Loucy (cell line): Measurements from ENCODE around the gene EIF4G3.

ENCODE experiments used
- H2AFZ ChIP-seq: fragments of 200-600 bp; sonication (generic); 2 replicates; pipeline ENCODE4 v1.6.0; 2016; ENCODE audit warnings: antibody characterized with exemption, mild to moderate bottlenecking, low read length, moderate library complexity
- H3F3A ChIP-seq: fragments of 200-600 bp; 2 replicates; pipeline ENCODE4 v1.6.0; 2016; ENCODE audit warnings: antibody characterized with exemption, low read depth, mild to moderate bottlenecking
- H3K27me3 ChIP-seq: fragments of 200-600 bp; sonication (generic); 2 replicates; pipeline ENCODE4 v1.6.1; 2014; ENCODE audit warnings: low read length, mild to moderate bottlenecking; ENCODE audit not compliant: insufficient read depth, poor library complexity, severe bottlenecking
- H3K36me3 ChIP-seq: fragments of 200-600 bp; sonication (generic); 2 replicates; pipeline ENCODE4 v1.6.1; 2016; ENCODE audit warnings: low read length; ENCODE audit not compliant: insufficient read depth
- H3K4me1 ChIP-seq: fragments of 200-600 bp; sonication (generic); 2 replicates; pipeline ENCODE4 v1.5.1; 2014; ENCODE audit warnings: low read length, mild to moderate bottlenecking; ENCODE audit not compliant: insufficient read depth, poor library complexity, severe bottlenecking
- H3K4me2 ChIP-seq: fragments of 200-600 bp; sonication (generic); 2 replicates; pipeline ENCODE4 v1.6.0; 2014; ENCODE audit warnings: antibody characterized with exemption, low read length, low read depth, mild to moderate bottlenecking; ENCODE audit not compliant: poor library complexity, severe bottlenecking
- H3K4me3 ChIP-seq: fragments of 200-600 bp; sonication (generic); 2 replicates; pipeline ENCODE4 v1.5.1; 2014; ENCODE audit warnings: low read length, mild to moderate bottlenecking, mixed read lengths; ENCODE audit not compliant: poor library complexity, severe bottlenecking
- H3K79me2 ChIP-seq: fragments of 200-600 bp; sonication (generic); 2 replicates; pipeline ENCODE4 v1.6.1; 2014; ENCODE audit warnings: low read length; ENCODE audit not compliant: insufficient read depth
- H3K9ac ChIP-seq: fragments of 200-600 bp; sonication (generic); 2 replicates; pipeline ENCODE4 v1.6.0; 2014; ENCODE audit warnings: mild to moderate bottlenecking, low read depth, low read length, moderate library complexity; ENCODE audit not compliant: poor library complexity, severe bottlenecking
- H3K9me2 ChIP-seq: fragments of 200-600 bp; sonication (generic); replicated peaks from 2 replicates; pipeline ENCODE4 v1.6.1; 2016; ENCODE audit warnings: low read depth, low read length, mixed read lengths
- H3K9me3 ChIP-seq: fragments of 200-600 bp; sonication (generic); 2 replicates; pipeline ENCODE4 v1.6.1; 2014; ENCODE audit warnings: mild to moderate bottlenecking, antibody characterized with exemption, low read length, low read depth; ENCODE audit not compliant: insufficient read depth
- H4K20me1 ChIP-seq: fragments of 200-600 bp; sonication (generic); 2 replicates; pipeline ENCODE4 v1.6.0; 2014; ENCODE audit warnings: antibody characterized with exemption, low read length, mild to moderate bottlenecking; ENCODE audit not compliant: insufficient read depth, poor library complexity, severe bottlenecking
- CTCF ChIP-seq: fragments of 200-600 bp; sonication (generic); conservative IDR thresholded peaks from 2 replicates; pipeline ENCODE4 v1.5.1; 2014; ENCODE audit warnings: mild to moderate bottlenecking, antibody characterized with exemption, low read length
- EZH2phosphoT487 ChIP-seq: fragments of 200-600 bp; IDR thresholded peaks from 2 replicates; pipeline ENCODE4 v1.6.1; 2018; ENCODE audit warnings: antibody characterized with exemption, mild to moderate bottlenecking, moderate library complexity, borderline replicate concordance

The EIF4G3 gene

GRCh38 chr1:21124846-21125245, 51.9 kb downstream of the EIF4G3 start:
- no peaks in the 10 kb centered on the region; the same call in 1 of the 2 replicates for H3K79me2 ChIP-seq
- H3K9me2 ChIP-seq, result no peaks in the 10 kb centered on the region
- H4K20me1 ChIP-seq, result peaks cover 5% of the 10 kb centered on the region
- H2AFZ ChIP-seq, result no peak overlapping the region
- H3K9ac ChIP-seq, result no peak overlapping the region
- H3K4me1 ChIP-seq, result peaks cover 11% of the 10 kb centered on the region
- no peak overlapping the region for H3K4me3 ChIP-seq
- H3K9me3 ChIP-seq, result no peaks in the 10 kb centered on the region
- TF ChIP-seq EZH2phosphoT487 (no peak), CTCF (no peak)
- no peak overlapping the region for H3K4me2 ChIP-seq
- H3K27me3 ChIP-seq, result no peaks in the 10 kb centered on the region
- no peaks in the 10 kb centered on the region for H3K36me3 ChIP-seq
- H3F3A ChIP-seq, result no peaks in the 10 kb centered on the region

GRCh38 chr1:21123287-21123948, 53.3 kb downstream of the EIF4G3 start:
- H3K79me2 ChIP-seq, result no peaks in the 10 kb centered on the region; the same call in 1 of the 2 replicates
- H3K4me2 ChIP-seq, result no peak overlapping the region
- H3K4me1 ChIP-seq, result peaks cover 11% of the 10 kb centered on the region
- no peaks in the 10 kb centered on the region for H3F3A ChIP-seq
- TF ChIP-seq EZH2phosphoT487 (no peak), CTCF (no peak)
- peaks cover 5% of the 10 kb centered on the region for H4K20me1 ChIP-seq
- no peak overlapping the region for H3K9ac ChIP-seq
- no peak overlapping the region for H2AFZ ChIP-seq
- no peaks in the 10 kb centered on the region for H3K9me3 ChIP-seq
- H3K9me2 ChIP-seq, result no peaks in the 10 kb centered on the region
- no peaks in the 10 kb centered on the region for H3K36me3 ChIP-seq
- no peak overlapping the region for H3K4me3 ChIP-seq
- no peaks in the 10 kb centered on the region for H3K27me3 ChIP-seq

- Histone ChIP-seq H3K4me2 (no peak overlapping the region), H3K9me2 (no peaks in the 10 kb centered on the region), H3K36me3 (no peaks in the 10 kb centered on the region), H3F3A (no peaks in the 10 kb centered on the region), H3K9me3 (no peaks in the 10 kb centered on the region), H3K9ac (no peak overlapping the region), H3K79me2 (peaks cover 4% of the 10 kb centered on the region; the same call in 1 of the 2 replicates), H3K4me3 (no peak overlapping the region), H2AFZ (no peak overlapping the region), H3K4me1 (peaks cover 11% of the 10 kb centered on the region), H3K27me3 (no peaks in the 10 kb centered on the region), H4K20me1 (peaks cover 5% of the 10 kb centered on the region)
- TF ChIP-seq CTCF, result no peak
- no peak for TF ChIP-seq EZH2phosphoT487
These were observed 54.8 kb downstream of the EIF4G3 start for GRCh38 chr1:21121764-21122471.
